ENCODE results near the gene SUPT5H. TPM values are rescaled to one million over a fixed set of nuclear protein-coding genes. Genes with fewer than 3 reads are reported as not detected.

SUPT5H gene
- total and polyA plus RNA-seq, 3 donors from 2014 or later: 359 to 366 (median 363) TPM

DNA sequence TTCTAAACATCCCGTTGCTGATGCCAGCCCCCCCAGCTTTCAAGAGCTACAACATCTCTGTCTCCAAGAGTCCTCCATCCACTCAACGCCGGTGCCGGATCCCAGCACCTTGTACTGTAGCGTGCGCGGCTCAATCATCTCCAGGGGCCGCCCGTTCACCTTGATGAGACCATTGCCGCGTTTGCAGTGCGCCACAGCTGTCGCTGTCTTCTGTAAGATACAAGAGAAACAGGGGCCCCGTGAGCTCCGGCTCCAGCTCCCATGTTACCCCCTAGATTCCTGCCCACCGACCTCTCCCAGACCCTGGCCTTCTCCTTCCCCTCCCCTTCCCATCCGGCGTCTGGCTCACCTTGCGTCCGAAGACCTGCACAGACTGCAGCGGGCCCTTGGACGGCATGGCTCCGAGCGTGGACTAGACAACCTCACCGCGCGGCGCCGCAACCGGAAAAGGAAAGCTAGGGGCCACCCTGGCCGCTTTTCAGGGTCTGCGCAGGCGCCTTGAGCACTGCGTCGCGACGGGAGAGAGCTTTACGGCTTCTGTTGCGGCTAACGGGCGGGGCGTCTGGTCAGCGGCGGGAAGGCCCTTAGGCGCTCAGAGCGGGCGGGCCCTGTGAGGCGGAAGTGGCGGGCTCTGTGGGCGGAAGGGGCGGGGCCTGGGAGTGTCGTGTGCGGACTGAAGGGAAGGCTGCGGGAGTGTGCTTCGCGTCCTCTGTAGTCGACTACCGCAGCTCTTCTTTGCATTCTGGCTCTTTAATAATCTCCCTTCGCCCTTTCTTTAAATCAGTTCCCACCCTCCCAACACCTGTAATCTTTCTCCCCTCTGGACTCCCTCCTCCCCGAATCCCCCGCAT, 9.7 kb upstream of the SUPT5H start, which contains the start of gene RPS16:
Gene RPS16, minus strand, starts transcription at position 451 of the 851 bp plus-strand sequence. Its CDS starts 54 bp downstream, at position 397.
- Histone ChIP-seq H3K4me1 (peaks cover 24% of the 10 kb centered on the region), H3K4me3 (peak within 1 kb of the TSS; percentile 93 to 98), H3K27me3 (no peaks in the 10 kb centered on the region), H3K27ac (peak within 1 kb of the TSS; percentile 82 to 86), H3K36me3 (ENCODE audit: low read depth, missing control alignments) (no peaks in the 10 kb centered on the region), H3K9me3 (no peaks in the 10 kb centered on the region)
- TF ChIP-seq, protein P1, sequence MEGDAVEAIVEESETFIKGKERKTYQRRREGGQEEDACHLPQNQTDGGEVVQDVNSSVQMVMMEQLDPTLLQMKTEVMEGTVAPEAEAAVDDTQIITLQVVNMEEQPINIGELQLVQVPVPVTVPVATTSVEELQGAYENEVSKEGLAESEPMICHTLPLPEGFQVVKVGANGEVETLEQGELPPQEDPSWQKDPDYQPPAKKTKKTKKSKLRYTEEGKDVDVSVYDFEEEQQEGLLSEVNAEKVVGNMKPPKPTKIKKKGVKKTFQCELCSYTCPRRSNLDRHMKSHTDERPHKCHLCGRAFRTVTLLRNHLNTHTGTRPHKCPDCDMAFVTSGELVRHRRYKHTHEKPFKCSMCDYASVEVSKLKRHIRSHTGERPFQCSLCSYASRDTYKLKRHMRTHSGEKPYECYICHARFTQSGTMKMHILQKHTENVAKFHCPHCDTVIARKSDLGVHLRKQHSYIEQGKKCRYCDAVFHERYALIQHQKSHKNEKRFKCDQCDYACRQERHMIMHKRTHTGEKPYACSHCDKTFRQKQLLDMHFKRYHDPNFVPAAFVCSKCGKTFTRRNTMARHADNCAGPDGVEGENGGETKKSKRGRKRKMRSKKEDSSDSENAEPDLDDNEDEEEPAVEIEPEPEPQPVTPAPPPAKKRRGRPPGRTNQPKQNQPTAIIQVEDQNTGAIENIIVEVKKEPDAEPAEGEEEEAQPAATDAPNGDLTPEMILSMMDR (IDR thresholded peaks at IDR 0.05): peak in 2 of 3 experiments; percentile 26 to 59
- TF ChIP-seq POLR2A (IDR thresholded peaks at IDR 0.05): peak; percentile 62
- 0% methylated on average over 38 to 61 of the region's 61 CpGs for WGBS, 2 donors
- intact Hi-C loops (cut with DNase I; ENCODE audit: low total_unique reads): no loop called here
- peak; percentile 99 for DNase-seq

DNA sequence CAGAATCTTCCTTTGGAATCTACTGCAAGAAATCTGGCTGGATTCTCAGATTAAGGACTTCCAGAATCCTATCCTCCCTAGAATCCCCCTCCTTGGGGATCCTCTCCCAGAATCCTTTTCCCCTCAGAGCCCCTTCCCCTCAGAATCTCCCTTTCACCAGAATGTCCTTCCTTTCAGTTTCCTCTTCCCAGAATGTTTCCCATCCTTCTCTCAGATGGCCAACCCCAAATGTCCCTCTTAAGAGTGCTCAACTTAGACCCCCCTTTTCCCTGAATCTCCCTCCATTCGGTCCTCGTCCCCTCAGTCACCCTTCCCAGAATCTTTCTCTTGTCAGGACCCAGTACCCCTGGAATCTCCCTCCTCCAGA, 9.0 kb upstream of the SUPT5H start:
- Histone ChIP-seq H3K4me3 (peak overlapping the region; percentile 93 to 98), H3K4me1 (peaks cover 24% of the 10 kb centered on the region), H3K9me3 (no peaks in the 10 kb centered on the region), H3K36me3 (ENCODE audit: low read depth, missing control alignments) (no peaks in the 10 kb centered on the region), H3K27ac (peak overlapping the region; percentile 67 to 86), H3K27me3 (no peaks in the 10 kb centered on the region)
- intact Hi-C loops (cut with DNase I; ENCODE audit: low total_unique reads): no loop called here
- WGBS, 2 donors: 0 to 7% methylated on average over 2 of the region's 2 CpGs
- TF ChIP-seq POLR2A (IDR thresholded peaks at IDR 0.05): no peak
- TF ChIP-seq, protein P1 (IDR thresholded peaks at IDR 0.05): no peak
- no peak for DNase-seq

DNA sequence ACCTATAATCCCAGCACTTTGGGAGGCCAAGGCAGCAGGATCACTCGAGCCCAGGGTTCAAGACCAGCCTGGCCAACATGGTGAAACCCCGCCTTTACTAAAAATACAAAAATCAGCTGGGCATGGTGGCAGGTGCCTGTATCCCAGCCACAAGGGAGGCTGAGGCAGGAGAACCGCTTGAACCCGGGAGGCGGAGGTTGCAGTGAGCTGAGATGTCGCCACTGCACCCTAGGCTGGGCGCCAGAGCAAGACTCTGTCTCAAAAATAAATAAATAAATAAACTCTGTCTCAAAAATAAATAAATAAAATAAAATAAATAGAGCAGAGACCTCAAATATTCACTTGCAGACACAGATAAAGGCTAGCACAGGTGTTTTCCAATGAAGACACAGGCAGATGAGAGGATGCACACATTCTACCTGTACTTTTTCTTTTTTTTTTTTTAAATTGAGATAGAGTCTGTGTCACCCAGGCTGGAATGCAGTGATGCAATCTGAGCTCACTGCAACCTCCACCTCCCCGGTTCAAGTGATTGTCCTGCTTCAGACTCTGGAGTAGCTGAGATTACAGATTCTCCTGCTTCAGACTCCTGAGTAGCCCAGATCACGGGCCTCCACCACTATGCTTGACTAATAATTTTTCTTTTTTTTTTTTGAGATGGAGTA, 7.0 kb upstream of the SUPT5H start:
- no peak overlapping the region for H3K27ac ChIP-seq
- no peaks in the 10 kb centered on the region for H3K36me3 ChIP-seq (ENCODE audit: low read depth, missing control alignments)
- DNase-seq: no peak
- TF ChIP-seq POLR2A (IDR thresholded peaks at IDR 0.05): no peak
- TF ChIP-seq, protein P1 (IDR thresholded peaks at IDR 0.05): no peak
- WGBS, 2 donors: 84 to 91% methylated on average over 9 of the region's 9 CpGs
- H3K27me3 ChIP-seq: no peaks in the 10 kb centered on the region
- intact Hi-C loops (cut with DNase I; ENCODE audit: low total_unique reads): no loop called here
- H3K4me3 ChIP-seq: no peak overlapping the region
- peaks cover 24% of the 10 kb centered on the region for H3K4me1 ChIP-seq
- no peaks in the 10 kb centered on the region for H3K9me3 ChIP-seq

DNA sequence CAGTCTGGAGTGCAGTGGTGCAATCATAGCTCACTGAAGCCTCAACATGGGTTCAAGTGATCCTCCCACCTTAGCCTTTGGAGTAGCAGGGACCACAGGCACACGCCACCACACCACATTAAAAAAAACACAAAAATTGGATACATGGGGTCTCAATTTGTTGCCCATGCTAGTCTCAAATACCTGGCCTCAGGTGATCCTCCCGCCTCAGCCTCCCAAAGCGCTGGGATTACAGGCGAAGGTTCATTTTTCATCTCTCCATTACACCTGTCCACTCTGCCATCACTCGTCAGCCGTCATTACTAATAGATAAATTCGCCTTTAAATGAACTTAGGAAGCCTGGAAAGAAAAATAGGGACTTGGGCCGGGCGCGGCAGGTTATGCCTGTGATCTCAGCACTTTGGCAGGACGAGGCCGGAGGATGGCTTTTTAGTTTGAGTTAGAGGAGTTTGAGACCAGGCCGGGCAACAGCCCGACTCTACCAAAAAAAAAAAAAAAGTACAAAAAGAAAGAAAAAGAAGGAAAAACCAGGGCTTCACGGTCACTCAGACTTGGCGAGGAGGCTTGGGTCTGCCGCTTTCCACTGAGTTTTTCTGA, 685 bp upstream of the SUPT5H start:
- Histone ChIP-seq H3K4me1 (peaks cover 24% of the 10 kb centered on the region), H3K9me3 (no peaks in the 10 kb centered on the region), H3K27me3 (no peaks in the 10 kb centered on the region), H3K36me3 (ENCODE audit: low read depth, missing control alignments) (no peaks in the 10 kb centered on the region), H3K4me3 (peak overlapping the region; percentile 81 to 94), H3K27ac (peak overlapping the region; percentile 97)
- TF ChIP-seq, protein P1 (IDR thresholded peaks at IDR 0.05): no peak
- 2% methylated on average over 17 of the region's 17 CpGs for WGBS, 2 donors
- intact Hi-C loops (cut with DNase I; ENCODE audit: low total_unique reads): no loop called here
- DNase-seq: peak; percentile 38
